BE2C (cell line): ENCODE results near the gene SUV39H1. TPM values are rescaled to one million over a fixed set of nuclear protein-coding genes. Genes with fewer than 3 reads are reported as not detected.
"Not testable (repeated sequence)": the region's sequence is repeated elsewhere in the genome, so short reads cannot be mapped to it uniquely, and the experiment has no call there.

ENCODE experiments used
- DNase-seq: peaks from one replicate; pipeline ENCODE4 v3.0.0-alpha.2; 2020
- H3K27me3 ChIP-seq: fragments of 250-450 bp; sonication (Bioruptor Pico); 2 replicates; pipeline ENCODE4 v1.5.1; 2020; ENCODE audit warnings: mild to moderate bottlenecking
- H3K36me3 ChIP-seq: fragments of 250-450 bp; sonication (Bioruptor Pico); 2 replicates; pipeline ENCODE4 v1.5.1; 2020; ENCODE audit warnings: mild to moderate bottlenecking
- H3K4me1 ChIP-seq: fragments of 250-450 bp; sonication (Bioruptor Pico); 2 replicates; pipeline ENCODE4 v1.5.1; 2020
- H3K4me3 ChIP-seq: 2 replicates; pipeline ENCODE4 v1.5.1; 2011; ENCODE audit warnings: low read depth, low read length
- H3K9me3 ChIP-seq: fragments of 250-450 bp; sonication (Bioruptor Pico); 2 replicates; pipeline ENCODE4 v1.5.1; 2020
- CTCF ChIP-seq: IDR thresholded peaks from 2 replicates; pipeline ENCODE4 v1.5.1; 2012; ENCODE audit warnings: mild to moderate bottlenecking, low read depth, low read length
- polyA plus RNA-seq: library from polyadenylated mRNA; unstranded; fragments of >200 nt; gene quantifications from one replicate; pipeline ENCODE4 v1.2.1, GENCODE V29; 2012; ENCODE audit warnings: low read depth, missing spikeins; ENCODE audit not compliant: insufficient read length, insufficient read depth

The SUV39H1 gene
- 12.1 TPM for polyA plus RNA-seq

GRCh38 chrX:48696301-48696908, at the start of gene SUV39H1:
SUV39H1 (plus strand) TSS chrX:48696734; CDS start chrX:48696785, 51 bp downstream.
- Histone ChIP-seq H3K9me3 (no peaks in the 10 kb centered on the region), H3K27me3 (no peaks in the 10 kb centered on the region), H3K36me3 (peaks cover 14% of the 10 kb centered on the region), H3K4me3 (peak within 1 kb of the TSS; percentile 77), H3K4me1 (no peaks in the 10 kb centered on the region; the same call in 1 of the 2 replicates)
- TF ChIP-seq CTCF = no peak
- peak; percentile 92 for DNase-seq

- Histone ChIP-seq H3K36me3 (no peaks in the 10 kb centered on the region), H3K9me3 (no peaks in the 10 kb centered on the region), H3K27me3 (no peaks in the 10 kb centered on the region), H3K4me1 (no peaks in the 10 kb centered on the region), H3K4me3 (no peak overlapping the region)
- peak; percentile 44 for DNase-seq
- peak; percentile 48 for TF ChIP-seq CTCF
These were observed 48.2 kb upstream of the SUV39H1 start for GRCh38 chrX:48648336-48648751.

DNA sequence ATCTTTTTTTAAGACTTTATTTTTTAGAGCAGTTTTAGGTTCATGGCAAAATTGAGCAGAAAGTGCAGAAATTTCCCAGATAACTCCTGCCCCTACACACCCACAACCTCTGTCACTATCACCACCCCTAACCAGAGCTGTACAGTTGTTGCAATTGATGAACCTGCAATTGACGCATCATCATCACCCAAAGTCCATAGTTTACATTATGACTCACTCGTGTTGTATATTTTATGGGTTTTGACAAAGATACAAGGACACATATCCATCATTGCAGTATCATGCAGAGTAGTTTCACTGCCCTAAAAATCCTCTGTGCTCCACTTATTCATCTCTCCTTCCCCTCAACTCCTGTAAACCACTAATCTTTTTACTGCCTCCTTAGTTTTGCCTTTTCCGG, 47.4 kb upstream of the SUV39H1 start:
- TF ChIP-seq CTCF = no peak
- no peak for DNase-seq
- no peak overlapping the region for H3K4me3 ChIP-seq
- no peaks in the 10 kb centered on the region for H3K4me1 ChIP-seq
- no peaks in the 10 kb centered on the region for H3K9me3 ChIP-seq
- no peaks in the 10 kb centered on the region for H3K27me3 ChIP-seq
- no peaks in the 10 kb centered on the region for H3K36me3 ChIP-seq

DNA sequence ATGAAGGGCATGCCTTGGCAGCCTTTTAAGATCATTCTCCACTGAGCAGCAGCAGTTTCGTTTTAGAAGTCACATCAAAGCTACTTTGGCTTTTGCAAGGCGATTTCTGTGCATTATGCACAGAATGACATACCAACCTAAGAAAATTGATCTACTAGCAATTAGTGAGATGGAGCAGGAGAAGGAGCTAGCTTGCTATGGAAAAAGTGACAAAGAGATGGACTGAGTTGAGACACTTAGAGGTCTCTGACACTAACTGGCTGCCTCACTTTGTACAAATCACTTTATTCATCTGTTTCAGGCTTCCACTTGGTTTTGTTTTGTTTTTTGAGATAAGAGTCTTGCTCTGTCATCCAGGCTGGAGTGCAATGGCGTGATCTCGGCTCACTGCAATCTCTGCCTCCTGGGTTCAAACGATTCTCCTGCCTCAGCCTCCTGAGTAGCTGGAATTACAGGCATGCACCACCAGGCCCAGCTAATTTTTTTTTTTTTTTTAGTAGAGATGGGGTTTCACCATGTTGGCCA, 44.4 kb upstream of the SUV39H1 start:
- H3K9me3 ChIP-seq, H3K4me3 ChIP-seq, H3K4me1 ChIP-seq, H3K36me3 ChIP-seq, H3K27me3 ChIP-seq, DNase-seq: not testable (repeated sequence)

DNA sequence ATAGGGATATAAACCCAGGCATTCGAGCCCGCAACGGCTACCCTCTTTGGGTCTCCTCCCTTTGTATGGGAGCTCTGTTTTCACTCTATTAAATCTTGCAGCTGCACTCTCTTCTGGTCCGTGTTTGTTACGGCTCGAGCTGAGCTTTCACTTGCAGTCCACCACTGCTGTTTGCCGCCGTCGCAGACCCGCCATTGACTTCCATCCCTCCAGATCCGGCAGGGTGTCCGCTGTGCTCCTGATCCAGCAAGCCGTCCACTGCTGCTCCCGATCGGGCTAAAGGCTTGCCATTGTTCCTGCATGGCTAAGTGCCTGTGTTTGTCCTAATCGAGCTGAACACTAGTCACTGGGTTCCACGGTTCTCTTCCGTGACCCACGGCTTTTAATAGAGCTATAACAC, 41.8 kb upstream of the SUV39H1 start:
- not testable (repeated sequence) for DNase-seq, H3K4me1 ChIP-seq, H3K36me3 ChIP-seq, H3K9me3 ChIP-seq, H3K4me3 ChIP-seq, H3K27me3 ChIP-seq

- not testable (repeated sequence) for H3K36me3 ChIP-seq, H3K4me3 ChIP-seq, H3K4me1 ChIP-seq, H3K9me3 ChIP-seq, DNase-seq, H3K27me3 ChIP-seq
These were observed 36.8 kb upstream of the SUV39H1 start for GRCh38 chrX:48659686-48660085.

DNA sequence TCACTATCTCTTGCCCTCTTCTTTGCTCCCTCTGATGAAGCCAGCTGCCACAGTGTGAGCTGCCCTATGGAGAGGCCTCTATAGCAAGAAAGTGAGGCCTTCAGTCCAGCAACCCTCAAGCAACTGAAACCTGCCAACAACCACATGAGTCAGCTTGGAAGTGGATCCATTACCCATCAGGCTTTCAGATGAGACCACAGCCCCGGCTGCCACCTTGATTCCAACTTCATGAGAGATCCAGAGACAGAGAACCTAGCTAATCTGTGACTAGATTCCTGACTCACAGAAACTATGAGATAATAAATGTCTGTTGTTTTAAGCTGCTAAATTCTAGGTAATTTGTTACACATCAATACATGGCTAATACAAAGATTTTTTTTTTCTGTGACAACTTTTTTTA, 33.3 kb upstream of the SUV39H1 start:
- no peak for TF ChIP-seq CTCF
- H3K9me3 ChIP-seq = no peaks in the 10 kb centered on the region

More for the DNA sequence above, 33.3 kb upstream of the SUV39H1 start:
- Histone ChIP-seq H3K36me3 (no peaks in the 10 kb centered on the region), H3K27me3 (no peaks in the 10 kb centered on the region), H3K4me3 (no peak overlapping the region), H3K4me1 (no peaks in the 10 kb centered on the region)
- no peak for DNase-seq
